Measurements from ENCODE around the gene SCNN1A. TPM values are rescaled to one million over a fixed set of nuclear protein-coding genes. Genes with fewer than 3 reads are reported as not detected.

SCNN1A gene
- total RNA-seq, 1 experiment from 2014 or later: 111 TPM

- Mint-ChIP-seq H3K27ac (no peak overlapping the region), H3K36me3 (ENCODE audit: insufficient read depth in 1 of 3, low read depth in 3 of 3) (no peaks in the 10 kb centered on the region), H3K4me1 (peaks cover 28 to 29% of the 10 kb centered on the region in 2 experiments), H3K27me3 (ENCODE audit: low read depth) (peaks cover 7% of the 10 kb centered on the region), H3K4me3 (no peak overlapping the region), H3K9me3 (no peaks in the 10 kb centered on the region)
- Histone ChIP-seq H2BK120ac (ENCODE audit: low read depth, low read length, poor library complexity, severe bottlenecking) (no peak overlapping the region), H3K4ac (ENCODE audit: low read depth, low read length) (no peak overlapping the region), H2AK5ac (ENCODE audit: insufficient read length, low read length) (no peak overlapping the region), H3K14ac (ENCODE audit: insufficient read depth, low read length) (no peak overlapping the region), H3K23me2 (ENCODE audit: insufficient read length, low read depth, low read length, poor library complexity, severe bottlenecking) (no peaks in the 10 kb centered on the region), H3K9me3 (ENCODE audit: control insufficient read depth, low read depth, low read length) (no peaks in the 10 kb centered on the region), H3K4me2 (ENCODE audit: insufficient read depth, insufficient read length, low read length) (no peak overlapping the region), H3K4me1 (ENCODE audit: insufficient read depth, low read length) (no peaks in the 10 kb centered on the region), H3K27ac (ENCODE audit: insufficient read length, low read depth, low read length) (no peak overlapping the region), H4K5ac (ENCODE audit: insufficient read length, low read depth, low read length) (no peak overlapping the region), H2BK12ac (ENCODE audit: insufficient read length, low read depth, low read length) (no peak overlapping the region), H3K79me2 (ENCODE audit: insufficient read depth, low read length) (no peaks in the 10 kb centered on the region), H2AFZ (ENCODE audit: low read length) (no peak overlapping the region), H2BK20ac (ENCODE audit: low read depth, low read length, poor library complexity, severe bottlenecking) (no peak overlapping the region), H4K8ac (replicated peaks; ENCODE audit: insufficient read length, low read depth, low read length) (no peak overlapping the region), H2BK5ac (ENCODE audit: insufficient read length, low read length) (no peak overlapping the region), H4K91ac (ENCODE audit: insufficient read length, low read depth, low read length) (no peak overlapping the region), H4K20me1 (ENCODE audit: control insufficient read depth, insufficient read depth, insufficient read length) (no peaks in the 10 kb centered on the region), H3K9ac (ENCODE audit: extremely low read depth, insufficient read length, low read length) (no peak overlapping the region), H3K79me1 (ENCODE audit: insufficient read depth, low read depth, low read length, poor library complexity, severe bottlenecking) (no peaks in the 10 kb centered on the region), H3K18ac (ENCODE audit: insufficient read length, low read depth, low read length) (no peak overlapping the region), H3K56ac (ENCODE audit: insufficient read length, low read depth, low read length) (no peak overlapping the region), H3K23ac (ENCODE audit: insufficient read length, low read depth, low read length) (no peak overlapping the region), H3T11ph (ENCODE audit: low read length) (no peak overlapping the region), H3K27me3 (ENCODE audit: insufficient read depth, low read length) (no peaks in the 10 kb centered on the region), H2BK15ac (ENCODE audit: low read depth, low read length) (no peak overlapping the region)
- DNase-seq: peak; percentile 21
- no CpG with 5 or more reads among the region's 17 CpGs for WGBS (ENCODE audit: extremely low coverage, insufficient read length, low lambda C conversion rate)
- TF ChIP-seq CTCF (conservative IDR thresholded peaks at IDR 0.05): no peak
Measured at GRCh38 chr12:6391013-6391412, 15.7 kb upstream of the SCNN1A start.

Data from H9 (cell line).